ENCODE measurements around the gene SYNGAP1.

DNA sequence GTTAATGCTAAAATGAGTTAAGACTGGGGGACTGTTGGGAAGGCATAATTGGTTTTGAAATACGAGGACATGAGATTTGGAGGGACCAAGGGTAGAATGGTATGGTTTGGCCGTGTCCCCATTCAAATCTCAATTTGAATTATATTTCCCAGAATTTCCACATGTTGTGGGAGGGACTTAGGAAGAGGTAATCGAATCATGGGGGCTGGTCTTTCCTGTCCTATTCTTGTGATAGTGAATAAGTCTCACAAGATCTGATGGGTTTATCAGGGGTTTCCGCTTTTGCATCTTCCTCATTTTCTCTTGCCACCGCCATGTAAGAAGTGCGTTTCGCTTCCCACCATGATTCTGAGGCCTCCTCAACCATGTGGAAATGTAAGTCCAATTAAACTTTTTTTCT lies 47.2 kb downstream of the SYNGAP1 start:
- TF ChIP-seq, protein P1, sequence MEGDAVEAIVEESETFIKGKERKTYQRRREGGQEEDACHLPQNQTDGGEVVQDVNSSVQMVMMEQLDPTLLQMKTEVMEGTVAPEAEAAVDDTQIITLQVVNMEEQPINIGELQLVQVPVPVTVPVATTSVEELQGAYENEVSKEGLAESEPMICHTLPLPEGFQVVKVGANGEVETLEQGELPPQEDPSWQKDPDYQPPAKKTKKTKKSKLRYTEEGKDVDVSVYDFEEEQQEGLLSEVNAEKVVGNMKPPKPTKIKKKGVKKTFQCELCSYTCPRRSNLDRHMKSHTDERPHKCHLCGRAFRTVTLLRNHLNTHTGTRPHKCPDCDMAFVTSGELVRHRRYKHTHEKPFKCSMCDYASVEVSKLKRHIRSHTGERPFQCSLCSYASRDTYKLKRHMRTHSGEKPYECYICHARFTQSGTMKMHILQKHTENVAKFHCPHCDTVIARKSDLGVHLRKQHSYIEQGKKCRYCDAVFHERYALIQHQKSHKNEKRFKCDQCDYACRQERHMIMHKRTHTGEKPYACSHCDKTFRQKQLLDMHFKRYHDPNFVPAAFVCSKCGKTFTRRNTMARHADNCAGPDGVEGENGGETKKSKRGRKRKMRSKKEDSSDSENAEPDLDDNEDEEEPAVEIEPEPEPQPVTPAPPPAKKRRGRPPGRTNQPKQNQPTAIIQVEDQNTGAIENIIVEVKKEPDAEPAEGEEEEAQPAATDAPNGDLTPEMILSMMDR (conservative IDR thresholded peaks at IDR 0.05 in 1 of 2, IDR thresholded peaks at IDR 0.05 in 1 of 2; ENCODE audit: low read depth in 1 of 2, low read length in 2 of 2) = no peak
- no peak for TF ChIP-seq EZH2 (IDR thresholded peaks at IDR 0.05; ENCODE audit: low read length, missing control alignments)
